SJCRH30 (cell line): Measurements from ENCODE around the gene PCDHA10. TPM values are rescaled to one million over a fixed set of nuclear protein-coding genes. Genes with fewer than 3 reads are reported as not detected.
"Not testable (repeated sequence)": the region's sequence is repeated elsewhere in the genome, so short reads cannot be mapped to it uniquely, and the experiment has no call there.

Experiments
- DNase-seq, 2 experiments: peaks; one replicate each; pipeline ENCODE4 v3.0.0-alpha.2; 2015 to 2020
- H3K27ac ChIP-seq: fragments of 250-450 bp; sonication (Bioruptor Pico); 2 replicates; pipeline ENCODE4 v1.5.1; 2020; ENCODE audit warnings: mild to moderate bottlenecking, moderate library complexity
- H3K27me3 ChIP-seq: fragments of 250-450 bp; sonication (Bioruptor Pico); 2 replicates; pipeline ENCODE4 v1.5.1; 2020; ENCODE audit warnings: mild to moderate bottlenecking, moderate library complexity
- H3K36me3 ChIP-seq: fragments of 250-450 bp; sonication (Bioruptor Pico); 2 replicates; pipeline ENCODE4 v1.5.1; 2020; ENCODE audit warnings: mild to moderate bottlenecking, moderate library complexity
- H3K4me1 ChIP-seq: fragments of 250-450 bp; sonication (Bioruptor Pico); 2 replicates; pipeline ENCODE4 v1.5.1; 2020; ENCODE audit warnings: mild to moderate bottlenecking, moderate library complexity
- H3K4me3 ChIP-seq: fragments of 250-450 bp; sonication (Bioruptor Pico); 2 replicates; pipeline ENCODE4 v1.5.1; 2020; ENCODE audit warnings: mild to moderate bottlenecking, moderate library complexity
- H3K9me3 ChIP-seq: fragments of 250-450 bp; sonication (Bioruptor Pico); replicated peaks from 2 replicates; pipeline ENCODE4 v1.5.1; 2020; ENCODE audit warnings: mild to moderate bottlenecking, moderate library complexity
- total RNA-seq: library from RNA; depleted of rRNA; stranded (reverse); fragments of >200 nt; shearing (Covaris generic); gene quantifications from 2 replicates; pipeline ENCODE4 v1.2.3, GENCODE V29; 2014

PCDHA10 gene
- total RNA-seq, 1 experiment from 2014 or later, result 0.16 TPM

- DNase-seq, result peak in 1 of 2 experiments; percentile 9
- Histone ChIP-seq H3K4me1 (no peaks in the 10 kb centered on the region), H3K27me3 (no peaks in the 10 kb centered on the region), H3K27ac (no peak within 1 kb of the TSS), H3K36me3 (no peaks in the 10 kb centered on the region), H3K9me3 (no peaks in the 10 kb centered on the region), H3K4me3 (no peak within 1 kb of the TSS)
Measured at GRCh38 chr5:140868721-140869554, 13.2 kb downstream of the PCDHA10 start, which contains the start of gene PCDHA11. TSS of gene PCDHA11 (plus strand) at chr5:140868957. CDS start at chr5:140869104, 147 bp downstream.

GRCh38 chr5:140869555-140869886 lies 13.8 kb downstream of the PCDHA10 start:
- DNase-seq, result no peak
- H3K27ac ChIP-seq, result no peak overlapping the region
- H3K27me3 ChIP-seq, result no peaks in the 10 kb centered on the region
- H3K36me3 ChIP-seq, result no peaks in the 10 kb centered on the region
- H3K4me3 ChIP-seq, result no peak overlapping the region
- H3K4me1 ChIP-seq, result no peaks in the 10 kb centered on the region
- no peaks in the 10 kb centered on the region for H3K9me3 ChIP-seq

GRCh38 chr5:140870221-140871201 lies 14.8 kb downstream of the PCDHA10 start:
- no peak overlapping the region for H3K27ac ChIP-seq
- no peaks in the 10 kb centered on the region for H3K36me3 ChIP-seq
- no peaks in the 10 kb centered on the region for H3K4me1 ChIP-seq
- H3K4me3 ChIP-seq, result no peak overlapping the region
- H3K9me3 ChIP-seq, result no peaks in the 10 kb centered on the region
- DNase-seq, result no peak
- H3K27me3 ChIP-seq, result no peaks in the 10 kb centered on the region

- no peak for DNase-seq
- Histone ChIP-seq H3K9me3 (no peaks in the 10 kb centered on the region), H3K27ac (no peak within 1 kb of the TSS), H3K27me3 (no peaks in the 10 kb centered on the region), H3K4me1 (no peaks in the 10 kb centered on the region), H3K4me3 (no peak within 1 kb of the TSS), H3K36me3 (no peaks in the 10 kb centered on the region)
Measured at GRCh38 chr5:140875085-140876065, 19.7 kb downstream of the PCDHA10 start, which contains the start of gene PCDHA12. TSS of gene PCDHA12 (plus strand) at chr5:140875308. CDS start at chr5:140875473, 165 bp downstream.

- not testable (repeated sequence) for H3K27ac ChIP-seq, H3K9me3 ChIP-seq
Measured at GRCh38 chr5:140876541-140877261, 21.0 kb downstream of the PCDHA10 start.

GRCh38 chr5:140877262-140877581 lies 21.5 kb downstream of the PCDHA10 start:
- Histone ChIP-seq H3K27ac (no peak overlapping the region), H3K9me3 (no peaks in the 10 kb centered on the region), H3K4me1 (no peaks in the 10 kb centered on the region), H3K4me3 (no peak overlapping the region), H3K36me3 (no peaks in the 10 kb centered on the region), H3K27me3 (no peaks in the 10 kb centered on the region)
- DNase-seq, result no peak

More at GRCh38 chr5:140876541-140877261, 21.0 kb downstream of the PCDHA10 start:
- not testable (repeated sequence) for DNase-seq, H3K27me3 ChIP-seq, H3K4me1 ChIP-seq, H3K4me3 ChIP-seq, H3K36me3 ChIP-seq

GRCh38 chr5:140881889-140882590 lies 26.3 kb downstream of the PCDHA10 start, which contains the start of gene PCDHA13:
TSS of gene PCDHA13 (plus strand) at chr5:140882124. CDS start at chr5:140882269, 145 bp downstream.
- H3K4me3 ChIP-seq, result no peak within 1 kb of the TSS
- no peaks in the 10 kb centered on the region for H3K4me1 ChIP-seq
- H3K36me3 ChIP-seq, result no peaks in the 10 kb centered on the region
- H3K27ac ChIP-seq, result no peak within 1 kb of the TSS
- no peaks in the 10 kb centered on the region for H3K9me3 ChIP-seq
- no peak for DNase-seq
- no peaks in the 10 kb centered on the region for H3K27me3 ChIP-seq

GRCh38 chr5:140882591-140882899 lies 26.8 kb downstream of the PCDHA10 start:
- Histone ChIP-seq H3K4me3 (no peak overlapping the region), H3K27ac (no peak overlapping the region), H3K36me3 (no peaks in the 10 kb centered on the region), H3K27me3 (no peaks in the 10 kb centered on the region), H3K9me3 (no peaks in the 10 kb centered on the region), H3K4me1 (no peaks in the 10 kb centered on the region)
- DNase-seq, result peak in 1 of 2 experiments; percentile 40

- no peak overlapping the region for H3K4me3 ChIP-seq
- peaks cover 3% of the 10 kb centered on the region; the same call in 1 of the 2 replicates for H3K27me3 ChIP-seq
- H3K4me1 ChIP-seq, result no peaks in the 10 kb centered on the region
- no peaks in the 10 kb centered on the region for H3K36me3 ChIP-seq
- no peak for DNase-seq
- no peak overlapping the region for H3K27ac ChIP-seq
- no peaks in the 10 kb centered on the region for H3K9me3 ChIP-seq
Measured at GRCh38 chr5:140883373-140883772, 27.7 kb downstream of the PCDHA10 start.

- Histone ChIP-seq H3K9me3 (no peaks in the 10 kb centered on the region), H3K36me3 (no peaks in the 10 kb centered on the region), H3K27me3 (peaks cover 4% of the 10 kb centered on the region; the same call in 1 of the 2 replicates), H3K4me1 (no peaks in the 10 kb centered on the region), H3K27ac (no peak overlapping the region), H3K4me3 (no peak overlapping the region)
- no peak for DNase-seq
Measured at GRCh38 chr5:140883927-140884697, 28.4 kb downstream of the PCDHA10 start.

- H3K27ac ChIP-seq, result no peak overlapping the region
- no peaks in the 10 kb centered on the region for H3K27me3 ChIP-seq
- DNase-seq, result no peak
- H3K36me3 ChIP-seq, result no peaks in the 10 kb centered on the region
- no peaks in the 10 kb centered on the region for H3K4me1 ChIP-seq
- no peak overlapping the region for H3K4me3 ChIP-seq
- no peaks in the 10 kb centered on the region for H3K9me3 ChIP-seq
Measured at GRCh38 chr5:140916325-140916724, 60.6 kb downstream of the PCDHA10 start.
